Esophagus squamous epithelium (tissue), 5 donors: ENCODE measurements around the gene OTUD4. TPM values are rescaled to one million over a fixed set of nuclear protein-coding genes. Genes with fewer than 3 reads are reported as not detected.
A peak's percentile ranks its signal among the peaks of the same experiment; 100 is the strongest.

Source experiments
- DNase-seq: peaks from one replicate; lab custom pipeline; 2025; lab: John Stamatoyannopoulos, UW
- H3K27ac ChIP-seq, 4 donors: fragments of 200-600 bp; sonication (generic); one replicate each; pipeline ENCODE4 v1.5.1; 2016 to 2019; ENCODE audit warnings: mild to moderate bottlenecking in 1 of 4
- H3K27me3 ChIP-seq, 4 donors: fragments of 200-600 bp; sonication (generic); 1 replicate in 3 of 4; 2 replicates in 1 of 4; pipeline versions ENCODE4 v1.5.1 to v1.6.0; 2017 to 2021; ENCODE audit warnings: antibody characterized with exemption in 1 of 4
- H3K36me3 ChIP-seq, 3 donors: fragments of 200-600 bp; sonication (generic); one replicate each; pipeline ENCODE4 v1.5.1; 2016 to 2019
- H3K4me1 ChIP-seq, 3 donors: fragments of 200-600 bp; sonication (generic); one replicate each; pipeline ENCODE4 v1.5.1; 2017 to 2019
- H3K4me3 ChIP-seq, 4 donors: fragments of 200-600 bp; sonication (generic); 1 replicate in 3 of 4; 2 replicates in 1 of 4; pipeline ENCODE4 v1.5.1; 2016 to 2019; ENCODE audit warnings: mild to moderate bottlenecking in 2 of 4, moderate library complexity in 1 of 4
- H3K9me3 ChIP-seq, 3 donors: fragments of 200-600 bp; sonication (generic); one replicate each; pipeline ENCODE4 v1.5.1; 2016 to 2019
- POLR2A ChIP-seq, 4 donors: fragments of 450-650 bp; IDR thresholded peaks; one replicate each; pipeline ENCODE4 v1.6.1; 2017; ENCODE audit warnings: antibody characterized with exemption in 4 of 4, mild to moderate bottlenecking in 4 of 4, moderate library complexity in 3 of 4
- WGBS, 2 donors: methylation state at CpG; one replicate each; pipeline ENCODE4 v1.1.5; 2018; 5-methylcytosine and 5-hydroxymethylcytosine counted together
- intact Hi-C: fragments of 100-400 bp; cut with DNase I; formaldehyde crosslinking; loops from one replicate; pipeline ENCODE4 v1.15.0; 2022
- total RNA-seq, 4 donors: library from RNA; depleted of rRNA; stranded (reverse); fragments of >200 nt; gene quantifications; one replicate each; pipeline ENCODE4 v1.1.0, GENCODE V29; 2016
- TF ChIP-seq, protein P1 (sequence below), 6 experiments: fragments of 450-650 bp in 4 of 6; fragments of 200-600 bp in 2 of 6; sonication (generic) in 2 of 6; IDR thresholded peaks; one replicate each; pipeline ENCODE4 v1.5.1; 2016 to 2019; ENCODE audit warnings: antibody characterized with exemption in 6 of 6, mild to moderate bottlenecking in 4 of 6, moderate library complexity in 4 of 6
- donor health status: DM: yes; HTN: yes; CAD: no.

OTUD4 gene
- total RNA-seq, 4 donors from 2014 or later, result 15.2 to 34.0 (median 25.2) TPM

- Histone ChIP-seq H3K4me1 (no peaks in the 10 kb centered on the region), H3K27ac (no peak overlapping the region), H3K4me3 (no peak overlapping the region), H3K9me3 (no peaks in the 10 kb centered on the region), H3K36me3 (peaks cover 10 to 100% (median 16%) of the 10 kb centered on the region in 3 donors), H3K27me3 (no peaks in the 10 kb centered on the region)
- WGBS, 2 donors, result 80 to 92% methylated on average over 2 of the region's 2 CpGs
- TF ChIP-seq, protein P1, sequence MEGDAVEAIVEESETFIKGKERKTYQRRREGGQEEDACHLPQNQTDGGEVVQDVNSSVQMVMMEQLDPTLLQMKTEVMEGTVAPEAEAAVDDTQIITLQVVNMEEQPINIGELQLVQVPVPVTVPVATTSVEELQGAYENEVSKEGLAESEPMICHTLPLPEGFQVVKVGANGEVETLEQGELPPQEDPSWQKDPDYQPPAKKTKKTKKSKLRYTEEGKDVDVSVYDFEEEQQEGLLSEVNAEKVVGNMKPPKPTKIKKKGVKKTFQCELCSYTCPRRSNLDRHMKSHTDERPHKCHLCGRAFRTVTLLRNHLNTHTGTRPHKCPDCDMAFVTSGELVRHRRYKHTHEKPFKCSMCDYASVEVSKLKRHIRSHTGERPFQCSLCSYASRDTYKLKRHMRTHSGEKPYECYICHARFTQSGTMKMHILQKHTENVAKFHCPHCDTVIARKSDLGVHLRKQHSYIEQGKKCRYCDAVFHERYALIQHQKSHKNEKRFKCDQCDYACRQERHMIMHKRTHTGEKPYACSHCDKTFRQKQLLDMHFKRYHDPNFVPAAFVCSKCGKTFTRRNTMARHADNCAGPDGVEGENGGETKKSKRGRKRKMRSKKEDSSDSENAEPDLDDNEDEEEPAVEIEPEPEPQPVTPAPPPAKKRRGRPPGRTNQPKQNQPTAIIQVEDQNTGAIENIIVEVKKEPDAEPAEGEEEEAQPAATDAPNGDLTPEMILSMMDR (IDR thresholded peaks at IDR 0.05), result no peak
- TF ChIP-seq POLR2A (IDR thresholded peaks at IDR 0.05), result no peak
- DNase-seq, result no peak
- intact Hi-C loops, result no loop called here
These were observed 23.4 kb downstream of the OTUD4 start for GRCh38 chr4:145156986-145157385.

GRCh38 chr4:145155268-145155870, 25.0 kb downstream of the OTUD4 start:
- WGBS, 2 donors, result 60 to 63% methylated on average over 2 of the region's 2 CpGs
- no peaks in the 10 kb centered on the region for H3K4me1 ChIP-seq

GRCh38 chr4:145154573-145154972, 25.8 kb downstream of the OTUD4 start:
- intact Hi-C loops, result no loop called here
- Histone ChIP-seq H3K4me1 (no peaks in the 10 kb centered on the region), H3K4me3 (no peak overlapping the region), H3K36me3 (peaks cover 4 to 100% (median 4%) of the 10 kb centered on the region in 3 donors), H3K9me3 (no peaks in the 10 kb centered on the region), H3K27ac (no peak overlapping the region), H3K27me3 (no peaks in the 10 kb centered on the region)
- DNase-seq, result no peak
- TF ChIP-seq, protein P1 (IDR thresholded peaks at IDR 0.05), result peak in 3 of 6 experiments; percentile 25 to 40 (median 26)
- no peak for TF ChIP-seq POLR2A (IDR thresholded peaks at IDR 0.05)
- WGBS, 2 donors, result 78 to 100% methylated on average over 1 of the region's 1 CpG

More at GRCh38 chr4:145155268-145155870, 25.0 kb downstream of the OTUD4 start:
- intact Hi-C loops, result no loop called here
- H3K4me3 ChIP-seq, result no peak overlapping the region
- no peak overlapping the region for H3K27ac ChIP-seq
- H3K27me3 ChIP-seq, result no peaks in the 10 kb centered on the region
- DNase-seq, result no peak
- peaks cover 4 to 100% (median 4%) of the 10 kb centered on the region in 3 donors for H3K36me3 ChIP-seq
- TF ChIP-seq, protein P1 (IDR thresholded peaks at IDR 0.05), result no peak
- TF ChIP-seq POLR2A (IDR thresholded peaks at IDR 0.05), result no peak
- H3K9me3 ChIP-seq, result no peaks in the 10 kb centered on the region

- no peak for TF ChIP-seq POLR2A (IDR thresholded peaks at IDR 0.05)
- TF ChIP-seq, protein P1 (IDR thresholded peaks at IDR 0.05), result no peak
- Histone ChIP-seq H3K4me1 (no peaks in the 10 kb centered on the region), H3K27ac (no peak overlapping the region), H3K4me3 (no peak overlapping the region), H3K9me3 (no peaks in the 10 kb centered on the region), H3K36me3 (peaks cover 4 to 100% (median 4%) of the 10 kb centered on the region in 3 donors), H3K27me3 (no peaks in the 10 kb centered on the region)
- DNase-seq, result no peak
- intact Hi-C loops, result no loop called here
- 68 to 73% methylated on average over 1 of the region's 1 CpG for WGBS, 2 donors
These were observed 26.5 kb downstream of the OTUD4 start for GRCh38 chr4:145153904-145154298.

- intact Hi-C loops, result no loop called here
- Histone ChIP-seq H3K4me1 (no peaks in the 10 kb centered on the region), H3K27me3 (no peaks in the 10 kb centered on the region), H3K4me3 (no peak overlapping the region), H3K9me3 (no peaks in the 10 kb centered on the region), H3K36me3 (peaks cover 4 to 100% (median 4%) of the 10 kb centered on the region in 3 donors), H3K27ac (no peak overlapping the region)
- 85 to 93% methylated on average over 2 of the region's 2 CpGs for WGBS, 2 donors
- DNase-seq, result no peak
- no peak for TF ChIP-seq POLR2A (IDR thresholded peaks at IDR 0.05)
- TF ChIP-seq, protein P1 (IDR thresholded peaks at IDR 0.05), result no peak
These were observed 27.0 kb downstream of the OTUD4 start for GRCh38 chr4:145153181-145153903.
